Measurements from ENCODE around the gene FAM120A.

FAM120A gene

GRCh38 chr9:93456504-93456903, 5.0 kb downstream of the FAM120A start:
- TF ChIP-seq CTCF (IDR thresholded peaks at IDR 0.05; ENCODE audit: low read depth, low read length, missing control alignments): no peak
- H3K4me3 ChIP-seq (ENCODE audit: low read depth, low read length): no peak overlapping the region
- no peak for DNase-seq (ENCODE audit: low read depth)

GRCh38 chr9:93457006-93457405, 5.5 kb downstream of the FAM120A start:
- no peak for TF ChIP-seq CTCF (IDR thresholded peaks at IDR 0.05; ENCODE audit: low read depth, low read length, missing control alignments)
- no peak overlapping the region for H3K4me3 ChIP-seq (ENCODE audit: low read depth, low read length)
- DNase-seq (ENCODE audit: low read depth): no peak

GRCh38 chr9:93458712-93459111, 7.2 kb downstream of the FAM120A start:
- no peak for DNase-seq (ENCODE audit: low read depth)
- no peak for TF ChIP-seq CTCF (IDR thresholded peaks at IDR 0.05; ENCODE audit: low read depth, low read length, missing control alignments)
- no peak overlapping the region for H3K4me3 ChIP-seq (ENCODE audit: low read depth, low read length)

- no peak overlapping the region for H3K4me3 ChIP-seq (ENCODE audit: low read depth, low read length)
- TF ChIP-seq CTCF (IDR thresholded peaks at IDR 0.05; ENCODE audit: low read depth, low read length, missing control alignments): no peak
- no peak for DNase-seq (ENCODE audit: low read depth)
Observed at GRCh38 chr9:93459432-93459847, 8.0 kb downstream of the FAM120A start.

- no peak overlapping the region for H3K4me3 ChIP-seq (ENCODE audit: low read depth, low read length)
Observed at GRCh38 chr9:93460689-93461413, 9.4 kb downstream of the FAM120A start.

GRCh38 chr9:93461414-93461743, 9.9 kb downstream of the FAM120A start:
- DNase-seq (ENCODE audit: low read depth): no peak
- no peak for TF ChIP-seq CTCF (IDR thresholded peaks at IDR 0.05; ENCODE audit: low read depth, low read length, missing control alignments)
- H3K4me3 ChIP-seq (ENCODE audit: low read depth, low read length): no peak overlapping the region

More at GRCh38 chr9:93460689-93461413, 9.4 kb downstream of the FAM120A start:
- DNase-seq (ENCODE audit: low read depth): no peak
- TF ChIP-seq CTCF (IDR thresholded peaks at IDR 0.05; ENCODE audit: low read depth, low read length, missing control alignments): no peak

- no peak for TF ChIP-seq CTCF (IDR thresholded peaks at IDR 0.05; ENCODE audit: low read depth, low read length, missing control alignments)
- H3K4me3 ChIP-seq (ENCODE audit: low read depth, low read length): no peak overlapping the region
- DNase-seq (ENCODE audit: low read depth): no peak
Observed at GRCh38 chr9:93461821-93462220, 10.3 kb downstream of the FAM120A start.
